DND-41 (cell line): ENCODE results near the gene SERINC5.
"Not testable (repeated sequence)": the region's sequence is repeated elsewhere in the genome, so short reads cannot be mapped to it uniquely, and the experiment has no call there.

Experiments
- ATAC-seq: fragments of 200-7000 bp; cut with Tn5 transposase; 3 replicates; pipeline ENCODE4 v1.9.1; 2021; ENCODE audit warnings: low read depth; ENCODE audit not compliant: insufficient read depth
- DNase-seq: peaks from one replicate; pipeline ENCODE4 v3.0.0-alpha.2; 2020
- H2AFZ ChIP-seq: 2 replicates; pipeline ENCODE4 v1.6.0; 2012; ENCODE audit warnings: low read depth, low read length
- H3K27ac ChIP-seq: 2 replicates; pipeline ENCODE4 v1.5.1; 2012; ENCODE audit warnings: low read length, inconsistent platforms
- H3K27me3 ChIP-seq: fragments of 200-600 bp; sonication (generic); 2 replicates; pipeline ENCODE4 v1.6.0; 2012; ENCODE audit warnings: low read length, mild to moderate bottlenecking, inconsistent platforms; ENCODE audit not compliant: insufficient read depth, poor library complexity
- H3K36me3 ChIP-seq: 2 replicates; pipeline ENCODE4 v1.5.1; 2012; ENCODE audit warnings: low read length, inconsistent platforms; ENCODE audit not compliant: insufficient read depth
- H3K4me1 ChIP-seq: 2 replicates; pipeline ENCODE4 v1.5.1; 2012; ENCODE audit warnings: mild to moderate bottlenecking, low read length; ENCODE audit not compliant: insufficient read depth
- H3K4me2 ChIP-seq: 2 replicates; pipeline ENCODE4 v1.6.0; 2012; ENCODE audit warnings: mild to moderate bottlenecking, moderate library complexity, low read length, inconsistent platforms; ENCODE audit not compliant: insufficient read depth
- H3K4me3 ChIP-seq, 2 experiments: fragments of 200-600 bp in 1 of 2; shearing (Covaris generic) in 1 of 2; 2 replicates each; pipeline ENCODE4 v1.5.1; 2012 to 2016; ENCODE audit warnings: inconsistent platforms in 2 of 2, low read length in 2 of 2, mild to moderate bottlenecking in 2 of 2, low read depth in 1 of 2, moderate library complexity in 1 of 2
- H3K79me2 ChIP-seq: 2 replicates; pipeline ENCODE4 v1.6.0; 2012; ENCODE audit warnings: low read length, inconsistent platforms; ENCODE audit not compliant: insufficient read depth
- H3K9ac ChIP-seq: 2 replicates; pipeline ENCODE4 v1.6.0; 2012; ENCODE audit warnings: low read depth, mild to moderate bottlenecking, inconsistent platforms, low read length, moderate library complexity
- H3K9me3 ChIP-seq: 2 replicates; pipeline ENCODE4 v1.5.1; 2012; ENCODE audit warnings: low read length, moderate library complexity, mild to moderate bottlenecking, inconsistent platforms; ENCODE audit not compliant: insufficient read depth, severe bottlenecking
- H4K20me1 ChIP-seq: 2 replicates; pipeline ENCODE4 v1.6.0; 2012; ENCODE audit warnings: low read length; ENCODE audit not compliant: insufficient read depth
- CTCF ChIP-seq: IDR thresholded peaks from 2 replicates; pipeline ENCODE4 v1.5.1; 2012; ENCODE audit warnings: borderline replicate concordance, low read length, moderate library complexity, mild to moderate bottlenecking; ENCODE audit not compliant: poor library complexity, severe bottlenecking; ENCODE audit errors: extremely low read depth
- EZH2 ChIP-seq: IDR thresholded peaks from 3 replicates; pipeline ENCODE4 v1.6.1; 2012; ENCODE audit warnings: borderline replicate concordance, low read depth, mild to moderate bottlenecking, moderate library complexity, low read length, inconsistent platforms; ENCODE audit not compliant: severe bottlenecking

SERINC5 gene

GRCh38 chr5:80092486-80093107, 163.3 kb downstream of the SERINC5 start:
- Histone ChIP-seq H3K27me3 (no peaks in the 10 kb centered on the region), H3K36me3 (no peaks in the 10 kb centered on the region), H3K4me3 (no peak overlapping the region), H3K9me3 (no peaks in the 10 kb centered on the region), H3K79me2 (no peaks in the 10 kb centered on the region), H3K4me1 (peaks cover 12% of the 10 kb centered on the region), H3K27ac (peak overlapping the region; percentile 79), H3K4me2 (no peak overlapping the region), H3K9ac (no peak overlapping the region; the same call in 1 of the 2 replicates), H2AFZ (peak overlapping the region; percentile 63), H4K20me1 (no peaks in the 10 kb centered on the region)
- TF ChIP-seq EZH2 (no peak), CTCF (no peak)
- no peak for DNase-seq
- ATAC-seq: no peak

- DNase-seq: peak; percentile 38
- peak; percentile 80 for TF ChIP-seq CTCF
- H2AFZ ChIP-seq, H3K27ac ChIP-seq, H3K36me3 ChIP-seq, H3K9me3 ChIP-seq, H3K27me3 ChIP-seq, H3K4me3 ChIP-seq, H3K79me2 ChIP-seq, H4K20me1 ChIP-seq, H3K9ac ChIP-seq, H3K4me2 ChIP-seq: not testable (repeated sequence)
- H3K4me1 ChIP-seq: peaks cover 12% of the 10 kb centered on the region
- peak; percentile 88 for ATAC-seq
Measured at GRCh38 chr5:80091792-80092192, 164.1 kb downstream of the SERINC5 start.

GRCh38 chr5:80090884-80091166, 165.0 kb downstream of the SERINC5 start:
- peaks cover 12% of the 10 kb centered on the region for H3K4me1 ChIP-seq
- H3K36me3 ChIP-seq: no peaks in the 10 kb centered on the region
- ATAC-seq (no peak), DNase-seq (no peak)
- H3K27ac ChIP-seq: no peak overlapping the region
- H4K20me1 ChIP-seq: no peaks in the 10 kb centered on the region
- no peak overlapping the region for H3K9ac ChIP-seq
- H3K27me3 ChIP-seq: no peaks in the 10 kb centered on the region
- TF ChIP-seq EZH2: no peak
- TF ChIP-seq CTCF: no peak
- no peaks in the 10 kb centered on the region for H3K9me3 ChIP-seq
- H3K79me2 ChIP-seq: no peaks in the 10 kb centered on the region
- no peak overlapping the region for H3K4me3 ChIP-seq
- H2AFZ ChIP-seq: no peak overlapping the region
- no peak overlapping the region for H3K4me2 ChIP-seq
